Liver (tissue), 9 donors: ENCODE measurements around the gene CRIP1. TPM values are rescaled to one million over a fixed set of nuclear protein-coding genes. Genes with fewer than 3 reads are reported as not detected.
A peak's percentile ranks its signal among the peaks of the same experiment; 100 is the strongest.

Experiments
- DNase-seq: peaks from one replicate; pipeline ENCODE4 v3.0.0-alpha.2; 2017; ENCODE audit warnings: low spot score
- H3K27ac ChIP-seq, 2 donors: one replicate each; pipeline ENCODE4 v1.7.0; 2013; ENCODE audit warnings: inconsistent platforms in 2 of 2, low read length in 2 of 2, control low read depth in 1 of 2, low read depth in 1 of 2, mild to moderate bottlenecking in 1 of 2
- H3K27me3 ChIP-seq, 4 donors: one replicate each; pipeline versions ENCODE4 v1.6.1 to v1.7.0; 2013; ENCODE audit warnings: low read length in 3 of 4, inconsistent platforms in 1 of 4, mild to moderate bottlenecking in 1 of 4, moderate library complexity in 1 of 4; ENCODE audit not compliant: control insufficient read depth in 4 of 4, insufficient read depth in 4 of 4
- H3K36me3 ChIP-seq, 4 donors: one replicate each; pipeline versions ENCODE4 v1.6.1 to v1.7.0; 2013; ENCODE audit warnings: low read length in 3 of 4, mild to moderate bottlenecking in 3 of 4, low read depth in 1 of 4, moderate library complexity in 1 of 4; ENCODE audit not compliant: control insufficient read depth in 4 of 4, insufficient read depth in 3 of 4
- H3K4me1 ChIP-seq, 4 donors: one replicate each; pipeline versions ENCODE4 v1.6.1 to v1.7.0; 2013; ENCODE audit warnings: low read length in 3 of 4, mild to moderate bottlenecking in 3 of 4, moderate library complexity in 1 of 4; ENCODE audit not compliant: control insufficient read depth in 4 of 4, insufficient read depth in 4 of 4
- H3K4me3 ChIP-seq, 3 donors: one replicate each; pipeline versions ENCODE4 v1.6.1 to v1.7.0; 2013; ENCODE audit warnings: low read length in 3 of 3, control low read depth in 1 of 3, low read depth in 1 of 3, mild to moderate bottlenecking in 1 of 3
- H3K9ac ChIP-seq, 2 donors: one replicate each; pipeline ENCODE4 v1.7.0; 2013; ENCODE audit warnings: low read length in 2 of 2, mild to moderate bottlenecking in 2 of 2, moderate library complexity in 2 of 2, control low read depth in 1 of 2, low read depth in 1 of 2
- H3K9me3 ChIP-seq, 4 donors: one replicate each; pipeline versions ENCODE4 v1.6.1 to v1.7.0; 2013; ENCODE audit warnings: low read length in 3 of 4; ENCODE audit not compliant: control insufficient read depth in 4 of 4
- CTCF ChIP-seq: fragments of 150-350 bp; IDR thresholded peaks from 2 replicates; pipeline ENCODE4 v1.5.1; 2017; ENCODE audit warnings: improper control_type of control experiment, low read depth, low read length; ENCODE audit not compliant: missing input control
- FOXA1 ChIP-seq: IDR thresholded peaks from 2 replicates; pipeline ENCODE4 v1.6.1; 2016; ENCODE audit warnings: antibody characterized with exemption
- HNF4A ChIP-seq, 2 donors: conservative IDR thresholded peaks; 2 replicates each; pipeline ENCODE4 v1.6.1; 2016; ENCODE audit warnings: antibody characterized with exemption in 2 of 2, mild to moderate bottlenecking in 2 of 2
- HNF4G ChIP-seq: IDR thresholded peaks from 2 replicates; pipeline ENCODE4 v1.6.1; 2016; ENCODE audit warnings: antibody characterized with exemption
- JUND ChIP-seq, 2 donors: IDR thresholded peaks; 2 replicates each; pipeline ENCODE4 v1.6.1; 2016; ENCODE audit warnings: antibody characterized with exemption in 2 of 2
- NR2F2 ChIP-seq: IDR thresholded peaks from 2 replicates; pipeline ENCODE4 v1.6.1; 2016; ENCODE audit warnings: antibody characterized with exemption
- RAD21 ChIP-seq, 2 donors: IDR thresholded peaks; 2 replicates each; pipeline ENCODE4 v1.6.1; 2016; ENCODE audit warnings: antibody characterized with exemption in 2 of 2, mild to moderate bottlenecking in 2 of 2
- REST ChIP-seq: IDR thresholded peaks from 2 replicates; pipeline ENCODE4 v1.6.1; 2016; ENCODE audit warnings: antibody characterized with exemption, mild to moderate bottlenecking
- SP1 ChIP-seq: IDR thresholded peaks from 2 replicates; pipeline ENCODE4 v1.6.1; 2018; ENCODE audit warnings: antibody characterized with exemption, mild to moderate bottlenecking
- TAF1 ChIP-seq: conservative IDR thresholded peaks from 2 replicates; pipeline ENCODE4 v1.6.1; 2016; ENCODE audit warnings: antibody characterized with exemption, mild to moderate bottlenecking
- YY1 ChIP-seq: IDR thresholded peaks from 2 replicates; pipeline ENCODE4 v1.6.1; 2016; ENCODE audit warnings: antibody characterized with exemption, mild to moderate bottlenecking
- WGBS: extraction: QIAGEN DNeasy Blood & Tissue Kit; methylation state at CpG from one replicate; pipeline ENCODE4 v1.1.7; 2013; 5-methylcytosine and 5-hydroxymethylcytosine counted together
- polyA plus RNA-seq, 2 donors: library from polyadenylated mRNA; stranded (reverse) in 1 of 2; unstranded in 1 of 2; fragments of 200-250 nt in 1 of 2; fragments of >200 nt in 1 of 2; fragmentation: Nextera tagmentation in 1 of 2; extraction: Ambion mirVana in 1 of 2; gene quantifications; one replicate each; pipeline versions ENCODE4 v1.2.1 to v1.2.3, GENCODE V29; 2013 to 2015
- total RNA-seq, 2 donors: library from RNA; depleted of rRNA; stranded (reverse); fragments of >200 nt; gene quantifications; one replicate each; pipeline ENCODE4 v1.2.3, GENCODE V29; 2014
- TF ChIP-seq, protein P1 (sequence below): IDR thresholded peaks from 2 replicates; pipeline ENCODE4 v1.6.1; 2016; ENCODE audit warnings: antibody characterized with exemption
- TF ChIP-seq, protein P2 (sequence below): IDR thresholded peaks from 2 replicates; pipeline ENCODE4 v1.6.1; 2016; ENCODE audit warnings: antibody characterized with exemption
- donor health status: healthy.
- donor health status: healthy.
- donor health status: healthy.
- donor health status: healthy.
- donor health status: healthy.

CRIP1 gene
- total and polyA plus RNA-seq, 4 donors = 1.4 to 11.4 (median 3.9) TPM

DNA sequence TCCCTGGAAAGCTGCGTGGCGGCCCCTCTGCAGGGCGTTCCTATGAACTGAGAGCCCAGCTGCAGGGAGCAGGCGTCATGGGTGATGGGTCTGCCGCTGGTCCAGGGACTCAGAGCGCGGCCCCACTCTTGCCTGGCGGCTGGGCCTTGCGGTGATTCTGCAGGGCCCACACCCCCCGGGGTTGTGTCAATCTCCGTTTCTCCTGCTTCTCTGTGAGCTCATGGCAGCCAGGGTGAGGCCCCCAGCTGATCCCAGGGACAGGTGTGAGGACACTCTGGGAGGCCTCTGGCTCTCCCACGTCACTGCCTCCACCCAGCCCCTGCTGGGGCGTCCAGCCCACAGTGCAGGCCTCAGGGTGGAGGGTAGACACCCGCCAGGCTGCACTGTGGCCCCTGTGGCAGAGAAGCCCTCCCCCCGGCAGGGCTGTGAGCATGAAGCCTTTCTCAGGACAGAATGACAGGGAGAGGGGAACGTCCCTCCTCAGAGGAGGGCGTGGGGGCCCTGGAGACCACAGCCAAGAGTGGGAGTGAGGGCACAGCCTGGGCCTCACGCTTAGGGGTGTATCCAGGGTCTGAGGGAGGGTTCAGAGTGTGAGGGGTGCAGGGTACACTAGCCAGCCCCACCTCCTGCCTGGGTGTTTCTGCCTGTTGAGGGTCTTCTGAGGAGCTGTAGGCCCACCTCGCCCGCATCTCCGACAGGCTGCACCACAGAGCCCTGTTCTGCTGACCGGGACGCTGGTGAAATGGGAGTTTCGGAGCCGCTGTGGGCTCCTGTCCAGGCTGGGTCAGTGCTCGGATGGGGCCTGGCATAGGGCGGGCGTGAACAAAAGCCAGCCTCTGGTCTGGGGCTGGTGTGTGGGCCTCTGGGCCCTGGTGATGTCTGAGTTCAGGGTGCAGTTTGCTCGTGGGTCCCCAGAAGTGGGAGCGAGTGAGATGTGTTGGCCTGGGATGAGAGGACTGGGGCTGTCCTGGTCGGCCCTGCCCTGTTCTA is 38.7 kb upstream of the CRIP1 start:
- Histone ChIP-seq H3K4me3 (no peak overlapping the region), H3K9ac (no peak overlapping the region), H3K4me1 (no peaks in the 10 kb centered on the region), H3K9me3 (no peaks in the 10 kb centered on the region), H3K36me3 (peaks cover 0 to 11% (median 2%) of the 10 kb centered on the region in 4 donors), H3K27me3 (no peaks in the 10 kb centered on the region), H3K27ac (no peak overlapping the region)
- WGBS = 93% methylated on average over 31 of the region's 31 CpGs
- no peak for DNase-seq
- no peak for TF ChIP-seq TAF1
- TF ChIP-seq SP1 = no peak
- TF ChIP-seq JUND (IDR thresholded peaks at IDR 0.05) = no peak
- TF ChIP-seq, protein P1, sequence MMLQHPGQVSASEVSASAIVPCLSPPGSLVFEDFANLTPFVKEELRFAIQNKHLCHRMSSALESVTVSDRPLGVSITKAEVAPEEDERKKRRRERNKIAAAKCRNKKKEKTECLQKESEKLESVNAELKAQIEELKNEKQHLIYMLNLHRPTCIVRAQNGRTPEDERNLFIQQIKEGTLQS = no peak
- no peak for TF ChIP-seq FOXA1
- TF ChIP-seq HNF4A (conservative IDR thresholded peaks at IDR 0.05) = no peak
- TF ChIP-seq, protein P2, sequence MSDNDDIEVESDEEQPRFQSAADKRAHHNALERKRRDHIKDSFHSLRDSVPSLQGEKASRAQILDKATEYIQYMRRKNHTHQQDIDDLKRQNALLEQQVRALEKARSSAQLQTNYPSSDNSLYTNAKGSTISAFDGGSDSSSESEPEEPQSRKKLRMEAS = no peak

DNA sequence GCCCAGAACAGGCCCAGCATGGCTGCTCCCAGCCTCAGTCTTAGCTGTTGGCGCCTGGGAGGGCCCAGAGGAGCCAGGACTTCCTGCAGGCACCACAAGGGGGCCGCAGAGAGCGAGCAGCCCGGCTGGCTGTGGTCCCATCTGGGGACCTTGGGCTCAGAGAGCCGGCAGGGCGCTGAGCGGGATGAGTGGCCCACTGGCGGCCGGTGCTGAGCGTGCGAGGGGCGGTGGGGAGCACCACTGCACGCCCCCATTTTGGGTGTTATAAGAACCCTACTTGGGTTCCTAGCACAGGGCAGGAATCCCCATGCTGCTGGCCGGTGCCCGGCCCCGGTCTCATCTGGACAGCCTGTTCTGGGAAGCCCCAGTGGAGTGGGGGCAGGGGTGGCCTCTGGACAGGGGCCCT is 38.0 kb upstream of the CRIP1 start:
- DNase-seq = peak; percentile 69
- TF ChIP-seq RAD21 (IDR thresholded peaks at IDR 0.05) = peak; percentile 69 to 87
- TF ChIP-seq CTCF = peak; percentile 76
- no peak for TF ChIP-seq SP1
- Histone ChIP-seq H3K9me3 (no peaks in the 10 kb centered on the region), H3K9ac (no peak overlapping the region), H3K36me3 (peaks cover 0 to 16% (median 2%) of the 10 kb centered on the region in 4 donors), H3K27ac (no peak overlapping the region), H3K27me3 (no peaks in the 10 kb centered on the region), H3K4me3 (no peak overlapping the region), H3K4me1 (no peaks in the 10 kb centered on the region)
- WGBS = 54% methylated on average over 16 of the region's 16 CpGs

GRCh38 chr14:105449276-105450122 is 37.2 kb upstream of the CRIP1 start:
- Histone ChIP-seq H3K27ac (no peak overlapping the region), H3K4me3 (no peak overlapping the region), H3K4me1 (no peaks in the 10 kb centered on the region), H3K36me3 (peaks cover 0 to 20% (median 3%) of the 10 kb centered on the region in 4 donors), H3K9me3 (no peaks in the 10 kb centered on the region), H3K9ac (no peak overlapping the region), H3K27me3 (no peaks in the 10 kb centered on the region)
- no peak for DNase-seq
- WGBS = 95% methylated on average over 47 of the region's 47 CpGs
- TF ChIP-seq HNF4G = no peak
- no peak for TF ChIP-seq TAF1
- no peak for TF ChIP-seq CTCF
- TF ChIP-seq YY1 = no peak
- TF ChIP-seq NR2F2 = no peak
- TF ChIP-seq, protein P1 = no peak
- no peak for TF ChIP-seq REST
